DMS79 (cell line): Measurements from ENCODE around the gene DMRTB1.

Source experiments
- DNase-seq: peaks from one replicate; lab custom pipeline; 2025; lab: John Stamatoyannopoulos, UW

Gene DMRTB1

GRCh38 chr1:53463961-53464899 lies 5.0 kb downstream of the DMRTB1 start:
- DNase-seq: no peak

- DNase-seq: no peak
Measured at GRCh38 chr1:53465023-53465957, 6.1 kb downstream of the DMRTB1 start.

GRCh38 chr1:53467391-53467790 lies 8.2 kb downstream of the DMRTB1 start:
- DNase-seq: no peak

- no peak for DNase-seq
Measured at GRCh38 chr1:53468374-53468773, 9.2 kb downstream of the DMRTB1 start.

- no peak for DNase-seq
Measured at GRCh38 chr1:53469373-53469772, 10.2 kb downstream of the DMRTB1 start.

GRCh38 chr1:53470155-53470554 lies 11.0 kb downstream of the DMRTB1 start:
- DNase-seq: no peak

GRCh38 chr1:53470584-53470983 lies 11.4 kb downstream of the DMRTB1 start:
- DNase-seq: no peak

- no peak for DNase-seq
Measured at GRCh38 chr1:53471000-53471399, 11.8 kb downstream of the DMRTB1 start.

- no peak for DNase-seq
Measured at GRCh38 chr1:53473463-53473862, 14.3 kb downstream of the DMRTB1 start.

- no peak for DNase-seq
Measured at GRCh38 chr1:53475664-53476063, 16.5 kb downstream of the DMRTB1 start.

GRCh38 chr1:53476579-53476978 lies 17.4 kb downstream of the DMRTB1 start:
- DNase-seq: no peak

GRCh38 chr1:53477651-53478501 lies 18.7 kb downstream of the DMRTB1 start:
- no peak for DNase-seq

GRCh38 chr1:53478502-53478818 lies 19.3 kb downstream of the DMRTB1 start:
- DNase-seq: no peak

GRCh38 chr1:53480678-53481077 lies 21.5 kb downstream of the DMRTB1 start:
- DNase-seq: no peak

GRCh38 chr1:53481456-53481855 lies 22.3 kb downstream of the DMRTB1 start:
- no peak for DNase-seq

GRCh38 chr1:53482441-53483153 lies 23.4 kb downstream of the DMRTB1 start:
- no peak for DNase-seq

GRCh38 chr1:53483170-53483569 lies 24.0 kb downstream of the DMRTB1 start:
- no peak for DNase-seq

- DNase-seq: no peak
Measured at GRCh38 chr1:53483656-53484055, 24.5 kb downstream of the DMRTB1 start.

GRCh38 chr1:53484705-53485477 lies 25.7 kb downstream of the DMRTB1 start:
- DNase-seq: no peak
